CD14-positive monocyte (primary cell): ENCODE results near the gene NUP188. TPM values are rescaled to one million over a fixed set of nuclear protein-coding genes. Genes with fewer than 3 reads are reported as not detected.

Experiments
- DNase-seq, 3 donors: peaks; one replicate each; pipeline ENCODE4 v3.0.0-alpha.2; 2011 to 2022
- H2AFZ ChIP-seq: 2 replicates; pipeline ENCODE4 v1.6.0; 2012; ENCODE audit warnings: mild to moderate bottlenecking, low read depth, low read length, inconsistent platforms; ENCODE audit not compliant: insufficient read depth, poor library complexity, severe bottlenecking
- H3K27ac ChIP-seq, 2 donors: 1 replicate in 1 of 2; 2 replicates in 1 of 2; pipeline ENCODE4 v1.5.1; 2012 to 2013; ENCODE audit warnings: low read length in 2 of 2, control low read depth in 1 of 2, inconsistent platforms in 1 of 2, low read depth in 1 of 2, mild to moderate bottlenecking in 1 of 2
- H3K27me3 ChIP-seq, 2 donors: one replicate each; pipeline versions ENCODE4 v1.6.0 to v1.6.1; 2011 to 2013; ENCODE audit warnings: low read length in 2 of 2; ENCODE audit not compliant: control insufficient read depth in 2 of 2, insufficient read depth in 2 of 2
- H3K36me3 ChIP-seq, 2 donors: replicated peaks in 1 of 2; 1 replicate in 1 of 2; 2 replicates in 1 of 2; pipeline versions ENCODE4 v1.5.1 to v1.6.1; 2012 to 2013; ENCODE audit warnings: low read length in 2 of 2, control low read depth in 1 of 2, inconsistent platforms in 1 of 2, mild to moderate bottlenecking in 1 of 2; ENCODE audit not compliant: insufficient read depth in 2 of 2, control insufficient read depth in 1 of 2
- H3K4me1 ChIP-seq, 2 donors: 1 replicate in 1 of 2; 2 replicates in 1 of 2; pipeline versions ENCODE4 v1.5.1 to v1.6.1; 2012 to 2013; ENCODE audit warnings: low read length in 2 of 2, control low read depth in 1 of 2, inconsistent platforms in 1 of 2, mild to moderate bottlenecking in 1 of 2, moderate library complexity in 1 of 2; ENCODE audit not compliant: insufficient read depth in 2 of 2, control insufficient read depth in 1 of 2
- H3K4me2 ChIP-seq: replicated peaks from 2 replicates; pipeline ENCODE3; 2012; ENCODE audit warnings: low read length, moderate library complexity, mild to moderate bottlenecking; ENCODE audit not compliant: poor library complexity, severe bottlenecking; ENCODE audit errors: extremely low read depth
- H3K4me3 ChIP-seq, 3 experiments: fragments of 200-600 bp in 1 of 3; sonication (generic) in 1 of 3; replicated peaks in 1 of 3; 1 replicate in 2 of 3; 2 replicates in 1 of 3; pipeline ENCODE4 v1.5.1; 2011 to 2013; ENCODE audit warnings: low read length in 3 of 3, mild to moderate bottlenecking in 3 of 3, control low read depth in 2 of 3, low read depth in 2 of 3, inconsistent platforms in 1 of 3, moderate library complexity in 1 of 3
- H3K79me2 ChIP-seq: 2 replicates; pipeline ENCODE4 v1.6.0; 2012; ENCODE audit warnings: mild to moderate bottlenecking, control low read depth, inconsistent platforms, low read length, moderate library complexity; ENCODE audit not compliant: insufficient read depth
- H3K9ac ChIP-seq: 2 replicates; pipeline ENCODE4 v1.6.0; 2017; ENCODE audit warnings: low read length, mild to moderate bottlenecking; ENCODE audit not compliant: insufficient read depth, poor library complexity, severe bottlenecking
- H3K9me3 ChIP-seq, 2 donors: replicated peaks in 1 of 2; 1 replicate in 1 of 2; 2 replicates in 1 of 2; pipeline versions ENCODE4 v1.5.1 to v1.6.1; 2012 to 2013; ENCODE audit warnings: low read length in 2 of 2, control low read depth in 1 of 2; ENCODE audit not compliant: control insufficient read depth in 1 of 2, insufficient read depth in 1 of 2
- H4K20me1 ChIP-seq: 2 replicates; pipeline ENCODE4 v1.6.0; 2012; ENCODE audit warnings: mild to moderate bottlenecking, low read length, control low read depth, moderate library complexity; ENCODE audit not compliant: insufficient read depth
- H3K27ac Mint-ChIP-seq, 7 donors: one replicate each; pipeline ENCODE4 v1.8.0; 2020; ENCODE audit warnings: mild to moderate bottlenecking in 7 of 7, mixed read lengths in 7 of 7, moderate library complexity in 6 of 7, inconsistent platforms in 2 of 7
- H3K27me3 Mint-ChIP-seq, 3 donors: one replicate each; pipeline ENCODE4 v1.8.0; 2021 to 2022; ENCODE audit warnings: low read depth in 3 of 3, mild to moderate bottlenecking in 3 of 3, mixed read lengths in 3 of 3, moderate library complexity in 3 of 3, inconsistent platforms in 1 of 3
- H3K36me3 Mint-ChIP-seq, 2 donors: one replicate each; pipeline ENCODE4 v1.8.0; 2020; ENCODE audit warnings: mixed read lengths in 2 of 2, inconsistent platforms in 1 of 2, mild to moderate bottlenecking in 1 of 2
- H3K4me1 Mint-ChIP-seq: one replicate; pipeline ENCODE4 v1.8.0; 2020; ENCODE audit warnings: mild to moderate bottlenecking, mixed read lengths
- H3K4me3 Mint-ChIP-seq, 2 donors: one replicate each; pipeline ENCODE4 v1.8.0; 2020; ENCODE audit warnings: mild to moderate bottlenecking in 2 of 2, mixed read lengths in 2 of 2, moderate library complexity in 1 of 2
- H3K9me3 Mint-ChIP-seq, 7 donors: one replicate each; pipeline ENCODE4 v1.8.0; 2020 to 2022; ENCODE audit warnings: mixed read lengths in 7 of 7, mild to moderate bottlenecking in 6 of 7, moderate library complexity in 6 of 7, inconsistent platforms in 2 of 7
- CTCF ChIP-seq: fragments of 200-600 bp; IDR thresholded peaks from one replicate; pipeline ENCODE4 v1.8.0; 2022; ENCODE audit warnings: antibody characterized with exemption, mild to moderate bottlenecking
- WGBS: methylation state at CpG from one replicate; pipeline ENCODE4 v1.1.5; 2013; ENCODE audit warnings: missing lambda C conversion rate; ENCODE audit not compliant: insufficient coverage; 5-methylcytosine and 5-hydroxymethylcytosine counted together
- intact Hi-C, 2 donors: fragments of 100-400 bp; cut with micrococcal nuclease; formaldehyde crosslinking; loops; one replicate each; pipeline versions ENCODE4 v1.15.0 to v1.15.1; 2023
- polyA plus RNA-seq, 3 donors: library from polyadenylated mRNA; depleted of rRNA in 1 of 3; unstranded in 2 of 3; stranded (reverse) in 1 of 3; fragments of 300-500 nt in 2 of 3; fragments of >200 nt in 1 of 3; fragmentation: Illumina TruSeq in 2 of 3; gene quantifications; 1 replicate in 2 of 3; 2 replicates in 1 of 3; pipeline ENCODE4 v1.2.3, GENCODE V29; 2012 to 2021

Gene NUP188
- polyA plus RNA-seq, 3 donors: 10.5 to 28.2 (median 17.2) TPM

- no peak overlapping the region for H3K27ac ChIP-seq
These were observed 1.5 kb upstream of the NUP188 start for GRCh38 chr9:128945798-128946501.

More at GRCh38 chr9:128945798-128946501, 1.5 kb upstream of the NUP188 start:
- Mint-ChIP-seq H3K36me3 (peaks cover 12% of the 10 kb centered on the region in 2 donors), H3K4me1 (peaks cover 18% of the 10 kb centered on the region), H3K9me3 (peaks cover 0 to 5% (median 0%) of the 10 kb centered on the region in 7 donors), H3K27me3 (peaks cover 0 to 2% (median 2%) of the 10 kb centered on the region in 3 donors), H3K4me3 (no peak overlapping the region), H3K27ac (peak overlapping the region in 1 of 7 donors; percentile 38)
- over 99% methylated on average over 14 of the region's 19 CpGs for WGBS
- H3K36me3 ChIP-seq: no peaks in the 10 kb centered on the region
- no peak overlapping the region for H3K4me2 ChIP-seq
- H4K20me1 ChIP-seq: no peaks in the 10 kb centered on the region
- intact Hi-C loops: loop anchor here (5.0 to 10.0 kb wide), 4 partner anchors 61 to 489 kb away; partner anchors contain the start of genes KYAT1 (in 1 of the 2), LRRC8A (in 1 of the 2), ODF2 (in 1 of the 2) and SH3GLB2 (in 1 of the 2)
- no peak for DNase-seq
- peaks cover 12 to 20% of the 10 kb centered on the region in 2 donors for H3K4me1 ChIP-seq
- H2AFZ ChIP-seq: no peak overlapping the region
- no peak overlapping the region for H3K9ac ChIP-seq
- H3K79me2 ChIP-seq: peaks cover 19% of the 10 kb centered on the region
- no peaks in the 10 kb centered on the region for H3K27me3 ChIP-seq
- peak overlapping the region in 1 of 3 experiments; percentile 89 for H3K4me3 ChIP-seq
- no peak for TF ChIP-seq CTCF
- no peaks in the 10 kb centered on the region for H3K9me3 ChIP-seq
